ENCODE measurements around the gene RGS7. TPM values are rescaled to one million over a fixed set of nuclear protein-coding genes. Genes with fewer than 3 reads are reported as not detected.
"Not testable (repeated sequence)": the region's sequence is repeated elsewhere in the genome, so short reads cannot be mapped to it uniquely, and the experiment has no call there.

The RGS7 gene
- polyA plus RNA-seq, 4 donors, result 5.5 to 31.0 (median 6.9) TPM

DNA sequence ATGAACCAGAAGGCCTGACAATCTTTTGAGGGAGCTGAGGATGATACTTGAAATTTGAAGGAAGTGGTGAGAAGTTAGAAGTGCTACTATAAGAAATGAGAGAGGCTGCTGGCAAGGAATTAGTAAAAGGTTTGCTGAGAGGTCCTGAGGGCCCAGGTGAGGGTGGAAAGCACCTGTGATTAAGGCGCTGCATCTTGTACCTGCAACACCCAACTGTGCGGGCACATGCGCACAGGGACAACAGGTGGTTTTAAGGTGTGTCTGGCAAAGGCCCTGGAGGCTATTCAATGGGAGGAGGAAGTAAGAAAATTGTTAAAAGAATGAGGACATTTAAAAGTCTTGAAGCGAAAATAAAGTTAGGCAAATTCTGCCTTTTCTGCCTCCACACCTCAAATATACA is 349.3 kb downstream of the RGS7 start:
- no peak for DNase-seq (ENCODE audit: low read depth in 4 of 4, low spot score in 3 of 4)

DNA sequence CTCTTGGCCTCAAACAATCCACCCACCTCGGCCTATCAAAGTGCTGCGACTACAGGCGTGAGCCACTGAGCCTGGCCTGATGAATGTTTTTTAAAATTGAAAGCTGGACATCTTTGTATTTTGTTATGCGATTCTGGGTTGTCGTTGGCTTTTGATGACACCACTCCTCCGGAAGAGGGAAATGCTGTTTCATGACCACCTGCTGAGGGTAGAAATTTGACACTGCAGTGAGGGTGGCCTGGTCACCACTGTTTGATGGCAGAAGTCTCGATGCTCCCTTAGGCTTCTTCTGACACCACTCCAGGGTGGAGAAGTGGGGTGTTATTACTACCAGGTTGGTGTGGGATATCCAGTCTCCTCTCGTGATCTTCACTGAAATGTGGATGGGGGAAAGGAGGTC is 357.2 kb downstream of the RGS7 start:
- no peak for DNase-seq (ENCODE audit: low read depth in 4 of 4, low spot score in 3 of 4)

DNA sequence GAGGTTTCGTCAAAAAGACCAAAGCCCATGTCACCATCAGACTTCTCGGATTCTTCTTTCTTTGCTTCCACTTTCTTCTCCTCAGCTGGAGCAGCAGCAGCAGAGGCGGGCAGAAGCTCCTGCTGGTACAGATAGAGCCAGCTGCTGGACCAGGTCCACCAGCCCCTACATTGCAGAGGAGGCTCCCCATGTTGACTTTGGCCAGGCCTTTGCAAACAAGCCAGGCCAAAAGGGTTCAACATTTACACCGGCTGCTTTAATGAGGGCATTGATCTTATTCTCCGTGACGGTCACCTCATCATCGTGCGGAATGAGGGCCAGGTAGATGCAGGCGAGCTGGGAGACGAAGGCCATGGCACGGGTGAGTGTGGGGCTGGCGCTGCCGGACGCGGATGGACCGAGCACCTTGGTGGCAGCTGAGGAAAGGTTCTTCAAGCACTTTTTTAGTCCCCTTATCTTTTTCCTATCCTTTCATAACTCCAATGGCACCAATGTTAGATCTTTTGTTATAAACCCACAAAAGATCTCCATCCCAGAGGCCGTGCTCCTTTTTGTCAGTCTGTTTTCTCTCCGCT is 358.5 kb downstream of the RGS7 start:
- no peak for DNase-seq (ENCODE audit: low read depth in 4 of 4, low spot score in 3 of 4)

DNA sequence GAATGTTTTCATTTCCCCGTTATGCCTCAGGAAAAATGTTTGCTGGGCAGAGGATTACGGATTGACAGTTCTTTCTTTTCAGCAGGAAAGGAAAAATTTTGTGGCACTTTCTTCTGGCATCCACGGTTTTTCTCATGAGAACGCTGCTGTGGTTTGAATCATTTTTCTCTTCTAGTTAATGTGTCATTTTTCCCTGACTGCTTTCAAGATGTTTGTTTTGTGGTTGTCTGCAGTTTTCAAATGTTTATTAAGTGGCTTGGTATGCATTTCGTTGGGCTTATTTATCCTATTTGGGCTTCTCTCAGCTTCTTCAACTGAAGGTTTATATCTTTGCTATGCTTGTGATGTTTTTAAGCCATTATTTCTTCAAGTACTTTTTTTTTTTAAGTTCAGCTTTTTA is 359.0 kb downstream of the RGS7 start:
- no peak for DNase-seq (ENCODE audit: low read depth in 4 of 4, low spot score in 3 of 4)

DNA sequence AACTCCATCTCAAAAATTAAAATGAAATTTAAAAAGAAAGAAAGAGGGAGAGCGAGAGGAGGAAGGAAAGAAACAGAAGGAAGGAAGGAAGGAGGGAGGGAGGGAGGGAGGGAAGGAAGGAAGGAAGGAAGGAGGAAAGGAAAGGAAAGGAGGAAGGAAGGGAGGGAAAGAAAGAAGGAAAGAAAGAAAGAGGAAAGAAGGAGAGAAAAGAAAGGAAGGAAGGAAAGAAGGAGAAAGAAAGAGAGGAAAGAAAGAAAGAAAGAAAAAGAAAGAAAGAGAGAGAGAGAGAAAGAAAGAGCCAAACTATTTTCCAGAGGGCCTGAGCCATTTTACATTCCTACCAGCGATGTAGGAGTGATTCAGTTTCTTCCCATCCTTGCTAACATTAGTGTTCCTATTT is 364.0 kb downstream of the RGS7 start:
- no peak for DNase-seq (ENCODE audit: low read depth in 4 of 4, low spot score in 3 of 4)

DNA sequence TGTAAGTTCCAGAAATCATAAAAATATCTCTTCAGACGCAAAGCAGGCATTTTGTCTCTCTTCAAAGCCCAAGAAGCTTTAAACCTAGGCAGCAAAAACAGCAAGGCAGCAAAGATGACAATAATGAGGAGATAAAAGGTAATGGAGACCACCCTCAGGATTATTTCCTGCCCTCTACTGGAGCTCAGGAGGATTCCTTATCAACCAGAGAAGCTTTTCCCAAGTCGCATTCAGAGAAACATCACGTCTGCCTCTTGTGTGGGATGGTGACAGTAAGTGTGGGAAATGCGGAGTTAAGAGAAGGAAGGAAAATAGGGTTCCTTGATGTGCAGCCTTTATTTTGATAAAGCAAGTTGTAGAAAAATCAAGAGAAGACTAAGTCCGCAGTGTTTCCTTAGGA is 365.8 kb downstream of the RGS7 start:
- no peak for DNase-seq (ENCODE audit: low read depth in 4 of 4, low spot score in 3 of 4)

DNA sequence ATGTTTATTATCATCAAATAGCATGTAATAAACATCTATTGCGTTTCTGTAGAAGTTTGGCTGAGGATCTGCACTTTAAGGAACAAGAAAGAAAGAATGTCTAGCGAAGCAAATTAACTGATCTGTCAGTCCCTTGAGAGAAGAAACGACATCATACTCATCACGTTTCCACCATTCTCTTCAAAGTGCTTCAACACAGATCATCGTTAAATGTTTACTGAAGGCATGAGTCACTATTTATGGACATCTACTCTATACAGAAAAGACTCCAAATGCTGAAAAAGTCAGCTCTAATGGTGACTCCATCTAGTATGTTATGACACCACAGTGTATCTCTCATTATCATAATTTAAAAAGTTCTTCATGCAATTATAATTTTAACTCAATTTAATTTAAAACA is 369.1 kb downstream of the RGS7 start:
- no peak for DNase-seq (ENCODE audit: low read depth in 4 of 4, low spot score in 3 of 4)

DNA sequence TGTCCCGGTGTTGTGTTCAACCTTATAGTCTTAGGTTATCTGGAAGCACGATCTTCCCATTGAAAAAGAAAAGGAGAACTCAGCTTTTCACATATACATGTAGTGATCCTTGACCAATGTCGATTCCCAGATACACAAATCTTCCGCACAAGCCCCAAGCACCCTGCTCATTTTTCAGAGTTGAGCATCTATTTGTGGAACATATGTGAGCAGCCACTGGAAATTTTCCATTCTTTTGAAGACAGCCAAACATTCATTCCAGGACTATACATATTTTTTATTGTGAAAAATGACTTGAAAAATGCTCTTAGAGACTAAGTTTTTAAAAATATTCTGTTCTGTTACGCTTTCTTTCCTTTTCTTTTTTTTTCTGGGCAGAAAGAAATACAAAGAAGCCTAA is 371.9 kb downstream of the RGS7 start:
- no peak for DNase-seq (ENCODE audit: low read depth in 4 of 4, low spot score in 3 of 4)

DNA sequence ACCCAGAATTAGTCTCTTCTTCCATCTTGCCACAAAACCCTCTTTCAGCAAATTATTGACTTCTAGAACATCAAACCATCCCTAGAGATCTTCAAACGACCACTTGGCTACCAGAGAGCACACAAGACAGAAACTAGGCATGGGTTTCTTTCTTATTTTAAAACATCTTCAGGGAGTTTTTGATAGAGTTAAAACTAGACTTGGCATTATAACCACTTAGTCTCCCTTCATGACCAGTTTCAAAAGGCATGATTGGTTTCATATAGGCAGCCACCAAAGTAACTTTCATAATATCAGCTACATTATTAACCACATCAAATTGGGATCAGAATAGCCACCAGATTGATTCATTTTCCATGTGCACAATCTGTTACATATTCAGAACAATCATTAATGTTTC is 376.7 kb downstream of the RGS7 start:
- DNase-seq (ENCODE audit: low read depth in 4 of 4, low spot score in 3 of 4), result no peak

DNA sequence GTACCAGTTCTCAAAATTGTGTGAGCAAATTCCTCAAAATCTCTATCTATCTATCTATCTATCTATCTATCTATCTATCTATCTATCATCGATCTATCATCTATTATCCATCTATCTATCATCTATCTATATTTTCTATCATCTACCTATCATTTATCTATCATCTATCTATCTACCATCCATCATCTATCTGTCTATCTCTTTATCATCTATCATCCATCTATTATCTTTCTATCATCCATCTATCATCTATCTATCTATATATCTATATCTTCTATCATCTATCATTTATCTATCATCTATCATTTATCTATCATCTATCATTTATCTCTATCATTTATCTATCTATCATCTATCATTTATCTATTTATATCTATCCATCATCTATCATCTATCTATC is 380.3 kb downstream of the RGS7 start:
- DNase-seq (ENCODE audit: low read depth in 4 of 4, low spot score in 3 of 4), result no peak

DNA sequence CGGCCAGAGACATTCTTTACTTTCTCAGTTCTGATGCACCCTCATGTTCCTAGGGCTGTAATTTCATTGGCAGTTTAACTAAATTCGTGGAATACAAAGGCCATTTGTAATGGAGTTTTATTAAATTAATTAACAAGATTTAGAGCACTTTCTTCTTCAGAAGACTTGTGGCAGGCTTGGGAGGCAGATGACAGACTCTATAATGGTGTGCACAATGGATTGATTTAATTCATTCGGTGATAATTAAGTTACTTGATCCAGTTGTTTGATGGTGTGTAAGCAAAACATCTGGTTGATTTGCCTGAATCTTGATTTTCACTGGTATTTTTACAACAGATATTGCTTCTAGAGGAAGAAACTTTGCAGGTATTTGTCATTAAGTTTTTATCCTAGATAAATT is 383.1 kb downstream of the RGS7 start:
- DNase-seq (ENCODE audit: low read depth in 4 of 4, low spot score in 3 of 4), result no peak

DNA sequence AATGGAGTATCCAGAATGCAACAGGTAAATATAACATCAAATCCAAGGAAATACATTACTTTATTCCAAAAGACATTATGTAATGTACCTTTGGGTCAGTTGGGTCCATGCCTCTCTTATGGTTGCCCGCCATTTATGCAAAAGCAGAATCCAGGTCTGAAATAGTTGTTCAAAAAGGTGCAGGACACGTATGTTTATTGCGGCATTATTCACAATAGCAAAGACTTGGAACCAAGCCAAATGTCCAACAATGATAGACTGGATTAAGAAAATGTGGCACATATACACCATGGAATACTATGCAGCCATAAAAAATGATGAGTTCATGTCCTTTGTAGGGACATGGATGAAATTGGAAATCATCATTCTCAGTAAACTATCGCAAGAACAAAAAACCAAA is 384.9 kb downstream of the RGS7 start:
- not testable (repeated sequence) for DNase-seq (ENCODE audit: low read depth in 4 of 4, low spot score in 3 of 4)

DNA sequence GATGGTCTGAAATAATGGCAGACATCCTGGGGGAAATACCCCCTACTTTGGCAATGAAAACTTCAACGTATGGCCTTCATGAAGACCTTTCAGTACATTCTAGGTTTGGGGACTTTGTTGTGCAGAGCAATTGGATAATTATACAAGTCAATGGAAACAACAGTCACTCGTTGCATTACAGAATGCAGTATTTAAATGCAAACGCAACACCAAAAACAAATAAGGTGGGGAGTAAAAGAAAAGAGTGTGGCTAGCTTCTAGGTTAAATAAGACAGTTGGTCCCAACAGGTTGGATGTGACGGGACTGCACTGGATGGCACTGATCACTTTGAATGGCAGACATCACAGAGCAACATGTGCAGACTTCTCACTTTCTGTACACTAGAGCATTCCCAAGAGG is 386.8 kb downstream of the RGS7 start:
- no peak for DNase-seq (ENCODE audit: low read depth in 4 of 4, low spot score in 3 of 4)

DNA sequence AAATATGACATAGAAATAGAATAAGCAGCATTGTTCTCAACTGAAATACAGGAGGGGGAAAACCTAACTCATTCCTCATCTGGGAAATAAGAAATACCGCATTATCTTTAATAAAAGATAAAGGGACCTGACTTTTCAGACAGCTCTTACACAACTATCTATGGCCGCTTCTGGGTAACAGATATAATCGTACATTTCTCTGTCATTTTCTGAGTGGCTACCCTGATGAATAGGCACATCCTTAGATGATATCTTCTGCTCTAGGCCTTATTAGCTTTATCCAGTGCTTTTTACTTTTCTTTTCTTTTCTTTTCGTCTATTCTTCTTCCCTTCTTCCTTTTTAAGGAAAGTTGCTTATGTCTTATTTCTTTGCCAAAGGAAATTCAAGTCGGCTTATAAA is 388.1 kb downstream of the RGS7 start:
- DNase-seq (ENCODE audit: low read depth in 4 of 4, low spot score in 3 of 4), result no peak

DNA sequence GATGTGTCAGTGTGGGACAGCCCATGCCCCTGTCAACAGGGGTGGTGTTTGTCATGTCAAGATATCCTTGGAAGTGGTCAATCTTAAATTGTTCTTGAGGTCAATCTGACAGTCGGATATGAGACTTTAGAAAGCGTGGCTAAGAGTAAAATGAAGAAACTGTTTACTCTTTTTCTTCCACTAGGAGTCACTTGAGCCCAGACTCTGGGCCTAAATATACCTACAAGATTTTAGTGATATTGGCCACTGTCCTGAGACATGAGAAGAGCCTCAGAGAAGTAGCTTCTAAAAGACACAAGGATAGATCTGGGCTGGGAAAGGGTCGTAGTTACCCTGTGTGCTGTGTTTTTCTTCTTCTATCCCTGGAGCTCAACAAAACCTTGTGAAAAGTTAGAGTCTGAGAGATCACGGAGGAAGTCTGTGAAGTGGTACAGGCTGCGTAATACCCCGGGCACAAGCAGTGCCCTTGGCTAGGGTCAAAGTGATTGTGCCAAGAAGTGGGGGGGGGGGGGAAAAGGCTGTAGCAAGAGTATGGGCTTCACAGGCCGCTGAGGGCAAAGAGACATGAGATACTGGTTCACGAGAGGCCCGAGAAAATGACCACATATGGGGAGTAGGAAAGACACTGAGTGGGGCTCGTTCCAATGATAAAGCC is 389.8 kb downstream of the RGS7 start:
- DNase-seq (ENCODE audit: low read depth in 4 of 4, low spot score in 3 of 4), result peak in 1 of 4 donors; percentile 4

DNA sequence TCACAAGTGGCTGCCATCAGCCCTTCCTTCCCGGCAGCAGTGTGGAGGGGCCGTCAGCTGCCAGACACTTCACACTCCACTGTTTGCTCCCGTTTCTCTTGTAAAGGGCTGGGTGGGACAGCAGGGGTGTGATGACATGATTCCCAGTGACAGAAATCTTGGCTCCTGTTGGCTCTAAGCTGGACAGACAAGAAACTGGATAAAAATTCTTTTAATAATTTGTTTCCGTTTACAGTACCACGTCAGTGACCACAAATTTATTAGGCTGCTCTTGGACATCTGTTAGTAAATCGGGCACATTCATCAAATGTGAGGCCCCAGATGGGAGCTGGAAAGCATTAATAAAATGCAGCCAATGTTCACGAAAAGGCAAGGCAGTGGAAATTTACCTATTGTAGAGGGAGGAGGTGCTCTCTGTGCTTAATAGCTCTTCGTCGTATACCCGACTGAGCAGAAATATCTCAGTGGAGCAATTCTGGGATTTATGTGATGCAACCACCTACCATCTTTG is 391.4 kb downstream of the RGS7 start:
- no peak for DNase-seq (ENCODE audit: low read depth in 4 of 4, low spot score in 3 of 4)

DNA sequence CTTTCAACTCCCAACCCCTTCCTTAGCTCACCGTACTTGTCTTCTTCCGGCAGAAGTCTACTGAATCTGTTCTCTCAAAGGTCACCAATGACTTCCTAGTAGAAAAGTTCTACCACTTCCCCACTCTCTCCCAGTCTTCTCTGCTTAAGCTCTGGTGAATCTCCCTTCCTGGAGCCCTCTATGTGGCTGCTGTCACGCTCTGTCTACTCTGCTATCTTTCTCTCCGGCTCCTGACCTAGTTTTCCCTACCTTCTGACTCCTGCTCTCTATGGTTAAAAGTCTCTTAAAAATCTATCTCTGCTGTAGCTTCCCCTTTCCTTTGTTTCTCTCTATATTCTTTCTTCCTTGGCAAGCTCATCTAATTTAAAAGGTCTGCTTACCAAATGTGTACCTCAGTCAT is 394.9 kb downstream of the RGS7 start:
- no peak for DNase-seq (ENCODE audit: low read depth in 4 of 4, low spot score in 3 of 4)

DNA sequence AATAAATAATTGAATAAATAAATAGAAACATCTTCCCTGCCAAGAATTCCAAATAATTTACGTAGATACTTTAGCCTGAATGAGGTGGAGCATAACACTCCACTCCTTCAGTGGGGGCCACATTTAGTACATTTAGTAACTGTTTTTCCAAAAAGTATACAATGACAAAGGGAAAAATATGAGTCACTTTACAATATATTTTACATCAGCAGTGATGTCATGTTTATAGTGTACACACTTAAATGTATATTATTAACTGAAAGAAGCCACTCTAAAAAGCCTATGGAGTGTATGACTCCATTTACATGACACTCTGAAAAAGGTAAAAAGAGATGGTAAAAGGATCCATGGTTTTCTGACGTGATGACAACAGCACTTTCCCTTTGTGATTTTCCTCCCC is 400.6 kb downstream of the RGS7 start:
- no peak for DNase-seq (ENCODE audit: low read depth in 4 of 4, low spot score in 3 of 4)

DNA sequence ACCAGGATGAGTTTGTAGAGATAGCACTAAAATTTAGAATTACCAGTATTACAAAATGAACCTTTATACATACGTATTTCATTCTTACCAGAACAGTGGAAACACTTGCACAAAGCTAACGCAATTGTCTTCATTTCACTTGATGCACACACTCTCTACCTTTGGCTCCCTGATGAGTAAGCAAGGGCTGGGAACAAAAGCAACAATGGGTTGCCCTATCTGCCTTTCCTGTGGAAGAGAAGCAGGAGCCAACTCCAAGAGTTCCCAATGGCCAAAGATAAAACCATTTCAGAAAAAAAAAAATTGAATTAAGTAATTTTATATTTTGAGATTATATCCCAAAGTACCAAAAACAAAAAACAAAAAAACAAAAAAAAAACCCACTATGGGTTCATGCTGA is 401.0 kb downstream of the RGS7 start:
- DNase-seq (ENCODE audit: low read depth in 4 of 4, low spot score in 3 of 4), result no peak

DNA sequence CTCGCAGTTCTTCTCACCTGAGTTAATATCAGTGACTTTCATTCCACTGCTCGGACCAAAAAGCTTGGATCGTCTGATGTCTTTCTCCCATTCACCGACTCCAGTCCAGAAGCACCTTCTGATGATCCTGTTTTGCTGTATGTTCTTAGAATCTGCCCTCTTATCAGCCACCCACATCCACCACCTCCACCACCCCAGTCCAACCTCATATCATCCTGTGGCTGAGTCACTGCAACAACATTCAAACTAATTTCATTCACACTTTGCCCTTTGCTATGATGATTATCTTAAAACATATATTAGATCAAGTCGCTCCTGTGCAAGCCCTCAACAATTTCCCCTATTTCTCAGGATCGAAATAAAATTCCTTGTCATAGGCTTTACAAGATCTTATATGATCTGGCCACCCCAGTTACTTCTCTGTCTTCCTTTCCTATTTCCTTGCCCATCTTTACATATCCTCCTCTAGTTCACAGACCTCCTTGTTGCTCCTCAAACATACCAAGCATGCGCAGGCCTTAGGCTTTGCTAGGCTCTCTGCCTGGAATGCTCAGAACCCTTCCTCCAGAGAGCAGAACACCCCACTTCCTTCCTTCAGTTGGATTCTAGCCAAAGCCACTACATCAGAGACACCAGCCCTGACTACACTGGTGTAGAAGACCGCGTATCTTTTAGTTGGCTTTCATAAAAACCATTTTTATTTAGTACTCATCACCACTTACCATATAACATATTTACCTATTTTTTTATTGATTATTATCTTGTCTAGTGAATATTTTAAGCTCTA is 409.4 kb downstream of the RGS7 start:
- DNase-seq (ENCODE audit: low read depth in 4 of 4, low spot score in 3 of 4), result no peak

DNA sequence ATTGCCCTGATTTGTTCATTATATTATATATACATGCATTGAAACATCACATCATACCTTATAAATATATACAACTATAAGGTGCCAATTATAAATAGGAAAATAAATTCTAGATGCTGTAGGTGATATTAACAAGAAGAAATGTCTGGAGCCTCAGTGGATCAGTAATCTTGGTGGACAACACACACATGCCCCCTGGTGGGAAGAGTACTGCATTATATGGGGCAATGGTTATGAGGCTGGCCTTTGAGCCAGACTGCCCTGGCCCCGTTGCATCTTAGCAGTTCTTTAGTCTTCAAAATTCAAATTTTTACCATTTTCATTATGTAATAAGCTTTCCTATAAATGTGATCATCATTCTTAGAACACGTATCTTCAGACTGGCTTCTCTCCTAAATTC is 410.1 kb downstream of the RGS7 start:
- DNase-seq (ENCODE audit: low read depth in 4 of 4, low spot score in 3 of 4), result no peak

DNA sequence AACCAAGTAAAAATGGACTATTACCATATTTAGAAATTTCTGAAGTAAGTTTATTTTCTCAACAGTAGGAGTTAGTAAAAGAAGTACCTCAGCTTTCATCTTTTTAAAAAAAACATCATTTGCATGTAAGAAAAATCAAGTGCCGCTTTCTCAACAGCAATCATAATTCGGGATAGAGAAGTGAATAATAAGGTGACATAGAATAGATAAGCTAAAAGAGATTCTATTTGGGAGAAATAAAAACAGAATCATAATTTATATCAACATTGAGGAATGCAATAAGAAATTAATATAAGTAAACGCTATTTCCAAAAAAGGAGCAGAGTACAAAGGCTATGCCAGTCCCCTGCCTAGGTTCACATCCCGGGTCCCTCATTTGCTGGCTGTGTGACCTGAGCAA is 414.1 kb downstream of the RGS7 start:
- DNase-seq (ENCODE audit: low read depth in 4 of 4, low spot score in 3 of 4), result no peak
